Spinal cord (tissue), 10 donors: ENCODE results near the gene SHC2. TPM values are rescaled to one million over a fixed set of nuclear protein-coding genes. Genes with fewer than 3 reads are reported as not detected.
A peak's percentile ranks its signal among the peaks of the same experiment; 100 is the strongest.
"Not testable (repeated sequence)": the region's sequence is repeated elsewhere in the genome, so short reads cannot be mapped to it uniquely, and the experiment has no call there.

ENCODE experiments used
- DNase-seq, 6 donors: peaks; one replicate each; pipeline versions ENCODE4 v3.0.0 to v3.0.0-alpha.2; 2013 to 2015; ENCODE audit warnings: low spot score in 6 of 6, low read depth in 4 of 6
- H3K27ac ChIP-seq: one replicate; pipeline ENCODE4 v1.5.1; 2013; ENCODE audit warnings: low read depth, low read length, control low read depth
- H3K27me3 ChIP-seq: one replicate; pipeline ENCODE4 v1.6.1; 2013; ENCODE audit warnings: low read length; ENCODE audit not compliant: control insufficient read depth, insufficient read depth
- H3K36me3 ChIP-seq: one replicate; pipeline ENCODE4 v1.6.1; 2013; ENCODE audit warnings: low read length; ENCODE audit not compliant: control insufficient read depth, insufficient read depth
- H3K4me1 ChIP-seq: one replicate; pipeline ENCODE4 v1.6.1; 2013; ENCODE audit warnings: low read length; ENCODE audit not compliant: control insufficient read depth, insufficient read depth
- H3K4me3 ChIP-seq: one replicate; pipeline ENCODE4 v1.5.1; 2013; ENCODE audit warnings: low read depth, low read length, control low read depth
- H3K9me3 ChIP-seq: one replicate; pipeline ENCODE4 v1.6.1; 2013; ENCODE audit warnings: low read length; ENCODE audit not compliant: control insufficient read depth, insufficient read depth
- WGBS: methylation state at CpG from one replicate; pipeline ENCODE4 v1.1.5; 2013; ENCODE audit warnings: missing lambda C conversion rate; ENCODE audit not compliant: insufficient coverage; 5-methylcytosine and 5-hydroxymethylcytosine counted together
- polyA plus RNA-seq, 2 donors: library from polyadenylated mRNA; unstranded; fragments of 120-200 nt; gene quantifications; one replicate each; pipeline ENCODE4 v1.2.1, GENCODE V29; 2013; ENCODE audit not compliant: insufficient read length in 2 of 2
- total RNA-seq, 2 donors: library from RNA; depleted of rRNA in 1 of 2; stranded (reverse); fragments of 120-200 nt in 1 of 2; fragments of >200 nt in 1 of 2; gene quantifications; one replicate each; pipeline versions ENCODE4 v1.2.3 to v1.2.4, GENCODE V29; 2013 to 2014
- donor health status: healthy.

Gene SHC2
- total and polyA plus RNA-seq, 4 donors, result 15.5 to 111 (median 58.4) TPM

DNA sequence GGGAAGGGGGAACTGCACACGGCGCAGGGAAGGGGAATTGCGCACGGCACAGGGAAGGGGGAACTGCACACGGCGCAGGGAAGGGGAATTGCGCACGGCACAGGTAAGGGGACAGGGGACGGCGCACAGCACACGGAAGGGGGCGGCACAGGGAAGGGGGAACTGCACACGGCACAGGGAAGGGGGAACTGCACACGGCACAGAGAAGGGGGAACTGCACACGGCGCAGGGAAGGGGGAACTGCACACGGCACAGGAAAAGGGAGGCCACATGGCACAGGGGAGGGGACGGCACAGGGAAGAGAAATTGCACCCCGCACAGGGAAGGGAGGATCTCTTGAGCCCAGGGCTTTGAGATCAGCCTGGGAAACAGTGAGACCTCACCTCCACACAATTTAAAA, 33.2 kb downstream of the SHC2 start:
- not testable (repeated sequence) for DNase-seq, H3K27ac ChIP-seq, H3K4me3 ChIP-seq, H3K9me3 ChIP-seq, H3K27me3 ChIP-seq
- Histone ChIP-seq H3K4me1 (peaks cover 10% of the 10 kb centered on the region), H3K36me3 (peaks cover 54% of the 10 kb centered on the region)
- 75% methylated on average over 9 of the region's 19 CpGs for WGBS

DNA sequence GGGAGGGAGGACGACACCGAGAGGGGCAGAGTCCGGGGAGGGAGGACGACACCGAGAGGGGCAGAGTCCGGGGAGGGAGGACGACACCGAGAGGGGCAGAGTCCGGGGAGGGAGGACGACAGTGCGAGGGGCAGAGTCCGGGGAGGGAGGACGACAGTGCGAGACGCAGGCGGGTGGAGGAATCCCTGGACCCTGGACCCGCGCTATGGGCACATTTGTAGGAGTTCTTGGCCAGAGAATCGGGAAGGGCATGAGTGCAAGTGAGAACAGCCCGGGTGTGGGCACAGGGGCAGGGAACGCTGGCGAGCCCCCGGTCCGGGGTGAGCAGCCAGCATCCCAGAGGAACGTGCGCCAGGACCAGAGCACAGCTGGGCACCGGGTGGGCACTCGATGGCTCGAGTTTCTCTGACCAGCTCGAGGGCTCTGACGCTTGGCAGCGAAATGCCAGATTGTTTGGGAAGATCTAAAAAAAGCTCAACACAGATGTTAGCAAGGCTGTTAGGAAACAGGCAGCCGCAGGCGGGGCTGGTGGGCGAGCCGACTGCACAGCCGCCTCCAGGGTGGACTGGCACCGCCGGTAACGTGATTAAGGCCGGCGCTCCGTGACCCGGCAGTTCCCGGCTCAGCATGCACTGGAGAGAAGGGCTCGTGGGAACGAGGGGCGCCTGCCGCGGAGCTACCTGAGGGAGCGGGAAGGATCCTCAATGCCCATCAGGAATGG, 33.9 kb downstream of the SHC2 start:
- peaks cover 10% of the 10 kb centered on the region for H3K4me1 ChIP-seq
- H3K4me3 ChIP-seq, result no peak overlapping the region
- no peaks in the 10 kb centered on the region for H3K9me3 ChIP-seq
- no peak overlapping the region for H3K27ac ChIP-seq
- H3K27me3 ChIP-seq, result no peaks in the 10 kb centered on the region
- peaks cover 62% of the 10 kb centered on the region for H3K36me3 ChIP-seq
- WGBS, result 69% methylated on average over 46 of the region's 51 CpGs
- peak in 2 of 6 donors; percentile 16 to 21 for DNase-seq

DNA sequence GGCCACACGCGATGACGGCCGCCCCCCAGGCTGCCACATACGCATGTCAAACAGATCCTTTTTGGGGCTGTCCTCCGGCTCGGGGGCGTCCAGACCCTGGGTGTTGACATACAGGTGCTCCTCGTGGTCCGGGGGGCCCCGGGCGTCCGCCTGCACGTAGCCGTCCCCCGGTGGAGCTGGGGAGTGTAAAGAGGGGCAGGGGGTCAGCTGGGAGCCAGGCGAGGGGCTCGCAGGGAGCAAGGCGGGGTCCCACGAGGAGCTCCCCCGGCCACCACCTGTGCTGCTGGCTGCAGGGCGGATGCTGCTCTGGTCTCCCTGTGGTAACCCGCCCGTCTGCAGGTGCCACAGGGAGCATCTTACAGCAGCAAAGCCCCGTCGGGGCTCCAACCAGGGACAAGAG, 35.8 kb downstream of the SHC2 start:
- WGBS, result 90% methylated on average over 26 of the region's 26 CpGs
- Histone ChIP-seq H3K36me3 (peaks cover 68% of the 10 kb centered on the region), H3K27me3 (no peaks in the 10 kb centered on the region), H3K9me3 (no peaks in the 10 kb centered on the region), H3K4me1 (peaks cover 12% of the 10 kb centered on the region), H3K27ac (no peak overlapping the region), H3K4me3 (no peak overlapping the region)
- no peak for DNase-seq

DNA sequence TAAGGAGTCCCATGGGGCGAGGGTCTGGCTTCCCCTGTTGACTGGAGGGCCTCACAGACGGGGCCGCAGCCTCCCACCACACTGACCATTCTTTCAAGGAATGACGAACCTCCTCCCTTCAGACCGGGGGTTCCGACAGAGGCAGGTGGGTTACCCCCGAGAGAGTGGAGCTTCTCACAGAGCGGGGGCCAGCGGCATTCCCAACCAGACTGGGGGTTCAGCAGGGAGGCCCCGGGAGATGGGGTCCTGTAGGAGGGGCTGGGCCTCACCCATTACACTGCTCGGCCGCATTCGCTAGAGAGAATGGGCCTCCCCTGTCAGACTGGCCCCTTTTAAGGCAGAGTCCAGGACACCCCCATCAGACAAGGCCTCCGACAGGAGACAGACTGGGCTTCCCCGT, 36.3 kb downstream of the SHC2 start:
- Histone ChIP-seq H3K4me1 (peaks cover 17% of the 10 kb centered on the region), H3K4me3 (no peak overlapping the region), H3K36me3 (peaks cover 74% of the 10 kb centered on the region), H3K9me3 (no peaks in the 10 kb centered on the region), H3K27me3 (no peaks in the 10 kb centered on the region), H3K27ac (no peak overlapping the region)
- WGBS, result 88% methylated on average over 13 of the region's 15 CpGs
- no peak for DNase-seq

DNA sequence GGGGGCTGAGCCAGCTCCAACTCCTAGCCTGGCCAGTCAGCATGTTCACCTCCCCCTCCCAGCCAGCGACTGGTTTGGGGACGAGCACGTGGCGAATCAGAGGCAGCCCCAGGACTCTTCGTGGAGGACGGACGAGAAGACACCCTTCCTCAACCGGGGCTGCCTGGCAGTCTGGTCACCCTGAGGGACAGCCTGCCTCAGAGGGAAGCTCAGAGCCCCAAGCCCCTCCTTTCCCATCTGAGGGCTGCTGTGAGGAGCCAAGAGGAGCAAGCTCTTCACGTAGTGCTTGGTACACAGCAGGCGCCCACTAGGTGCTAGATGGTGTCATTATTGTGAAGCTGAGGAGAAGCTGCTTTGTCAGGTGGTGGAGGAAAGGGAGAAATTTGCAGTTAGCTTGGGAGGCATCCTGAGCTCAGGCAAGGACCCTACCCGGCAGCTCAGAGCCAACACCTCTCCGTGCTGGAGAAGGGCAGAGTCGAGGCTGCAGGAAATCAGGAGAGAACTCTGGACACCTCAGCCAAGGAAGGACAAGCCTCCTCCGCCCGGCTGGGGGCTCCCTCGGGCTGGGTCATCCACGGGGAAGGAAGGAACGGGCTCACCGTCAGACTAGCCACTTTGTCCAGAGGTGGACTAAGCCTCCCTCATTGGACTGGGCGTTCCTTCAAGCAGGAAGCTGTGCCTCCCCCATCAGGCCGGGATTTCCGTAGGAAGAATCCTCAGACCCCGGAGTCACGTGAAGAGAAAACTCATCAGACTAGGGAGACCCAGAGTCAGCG, 37.0 kb downstream of the SHC2 start:
- DNase-seq, result no peak
- H3K27ac ChIP-seq, result no peak overlapping the region
- WGBS, result 86% methylated on average over 24 of the region's 25 CpGs
- H3K27me3 ChIP-seq, result no peaks in the 10 kb centered on the region
- no peaks in the 10 kb centered on the region for H3K9me3 ChIP-seq
- H3K36me3 ChIP-seq, result peaks cover 80% of the 10 kb centered on the region
- peaks cover 17% of the 10 kb centered on the region for H3K4me1 ChIP-seq
- no peak overlapping the region for H3K4me3 ChIP-seq

DNA sequence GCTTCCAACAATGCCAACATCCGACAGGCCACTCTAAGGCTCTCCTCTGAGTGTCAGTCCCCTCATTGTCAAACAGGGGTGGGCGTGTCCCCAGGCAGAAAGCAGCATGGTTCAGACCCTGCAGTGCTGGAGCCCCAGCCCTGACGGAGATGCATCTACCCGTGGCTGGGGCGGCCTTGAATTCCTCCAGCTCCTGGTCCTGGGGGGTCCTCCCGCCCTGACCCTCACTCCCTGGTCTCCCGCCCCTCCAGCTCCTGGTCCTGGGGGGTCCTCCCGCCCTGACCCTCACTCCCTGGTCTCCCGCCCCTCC, 38.0 kb downstream of the SHC2 start:
- not testable (repeated sequence) for H3K9me3 ChIP-seq, DNase-seq, H3K27me3 ChIP-seq, H3K27ac ChIP-seq, H3K4me3 ChIP-seq
- WGBS, result 46% methylated on average over 4 of the region's 9 CpGs
- Histone ChIP-seq H3K36me3 (peaks cover 85% of the 10 kb centered on the region), H3K4me1 (peaks cover 16% of the 10 kb centered on the region)

DNA sequence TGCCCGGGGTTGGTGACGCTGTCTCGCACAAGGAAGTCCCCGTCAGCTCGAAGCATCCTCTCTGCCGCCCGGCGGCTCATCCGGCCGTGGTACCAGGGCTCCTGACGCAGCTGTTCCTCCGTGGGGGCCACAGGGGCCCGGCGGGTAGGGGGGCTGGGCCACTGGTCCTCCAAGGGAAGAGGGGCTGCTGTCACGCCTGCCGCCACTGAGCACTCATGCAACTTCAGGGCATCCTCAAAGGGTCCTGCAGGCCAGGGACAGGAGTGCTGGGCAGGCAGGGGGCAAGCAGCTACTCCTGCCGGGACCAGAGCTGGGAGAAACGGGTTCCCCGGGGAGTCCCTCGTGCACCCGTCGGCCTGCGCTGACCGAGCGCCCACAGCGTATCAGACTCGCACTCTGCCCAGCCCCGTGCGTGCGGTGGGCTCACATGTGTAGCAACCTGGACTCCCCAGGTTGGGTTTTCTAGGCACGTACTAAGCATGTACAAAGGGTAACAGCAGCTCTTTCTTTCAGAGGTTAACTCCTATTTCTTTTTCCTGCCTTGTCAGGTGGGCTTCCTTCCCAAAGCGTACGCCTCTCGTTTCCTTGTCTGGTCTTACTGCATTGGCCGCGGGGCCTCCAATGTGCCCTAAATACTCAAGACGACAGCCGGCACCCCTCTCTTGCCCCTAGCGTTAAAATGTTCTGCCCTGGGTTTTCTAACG, 38.5 kb downstream of the SHC2 start:
- Histone ChIP-seq H3K4me3 (no peak overlapping the region), H3K9me3 (no peaks in the 10 kb centered on the region), H3K36me3 (peaks cover 88% of the 10 kb centered on the region), H3K27ac (no peak overlapping the region), H3K4me1 (peaks cover 18% of the 10 kb centered on the region), H3K27me3 (no peaks in the 10 kb centered on the region)
- 81% methylated on average over 40 of the region's 40 CpGs for WGBS
- DNase-seq, result no peak

DNA sequence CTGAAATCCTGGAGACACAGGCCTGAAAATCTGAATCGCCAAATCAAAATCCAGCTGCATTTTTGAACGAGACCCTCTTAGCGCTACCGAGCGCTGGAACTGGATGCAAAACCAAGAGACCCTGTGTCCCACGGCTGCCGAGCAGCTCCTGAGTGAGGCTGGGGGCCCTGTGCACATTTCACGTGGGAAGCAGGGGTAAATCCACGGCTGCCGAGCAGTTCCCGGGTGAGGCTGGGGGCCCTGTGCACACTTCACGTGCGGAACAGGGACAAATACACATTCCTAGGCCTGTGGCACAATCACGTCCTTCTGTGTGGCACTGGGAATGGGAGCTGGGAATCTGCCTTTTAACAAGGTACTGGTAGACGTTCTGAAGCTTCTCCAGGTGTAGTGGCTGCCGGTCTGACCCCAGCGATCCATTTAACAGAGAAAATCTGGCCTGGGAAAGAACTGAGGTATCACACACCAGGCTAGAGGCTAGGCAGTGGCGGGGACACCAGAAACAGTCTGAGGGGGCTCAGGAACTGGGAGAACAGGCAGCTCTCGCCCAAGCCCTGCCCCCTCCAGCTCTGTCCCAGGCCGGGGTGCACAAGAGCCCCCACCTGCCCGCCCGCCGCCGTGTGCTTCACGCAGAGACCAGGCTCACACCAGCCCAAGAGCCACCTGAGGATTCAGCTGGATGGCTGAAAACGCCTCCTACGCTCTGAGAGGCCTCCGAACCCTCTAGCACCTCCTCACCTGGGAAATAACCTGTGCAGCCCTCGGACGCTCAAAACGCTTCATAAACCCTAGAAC, 40.9 kb downstream of the SHC2 start:
- Histone ChIP-seq H3K4me3 (no peak overlapping the region), H3K4me1 (peaks cover 14% of the 10 kb centered on the region), H3K9me3 (no peaks in the 10 kb centered on the region), H3K36me3 (peaks cover 93% of the 10 kb centered on the region), H3K27me3 (no peaks in the 10 kb centered on the region), H3K27ac (no peak overlapping the region)
- DNase-seq, result no peak
- WGBS, result 74% methylated on average over 29 of the region's 31 CpGs
